GM06990 (cell line): ENCODE measurements around the gene DNAH3.

ENCODE experiments used
- DNase-seq: peaks from one replicate; pipeline ENCODE4 v3.0.0-alpha.2; 2011; ENCODE audit not compliant: insufficient read length; ENCODE audit errors: extremely low read depth
- H3K27me3 ChIP-seq: replicated peaks from 2 replicates; pipeline ENCODE4 v1.6.0; 2011; ENCODE audit warnings: low read length; ENCODE audit not compliant: control insufficient read depth, insufficient read depth
- H3K36me3 ChIP-seq: 2 replicates; pipeline ENCODE4 v1.5.1; 2011; ENCODE audit warnings: low read length; ENCODE audit not compliant: control insufficient read depth, insufficient read depth
- H3K4me3 ChIP-seq: replicated peaks from 2 replicates; pipeline ENCODE4 v1.5.1; 2011; ENCODE audit warnings: low read depth, mild to moderate bottlenecking, control low read depth, low read length
- CTCF ChIP-seq: IDR thresholded peaks from 2 replicates; pipeline ENCODE4 v1.5.1; 2011; ENCODE audit warnings: low read length, control low read depth, mild to moderate bottlenecking, inconsistent platforms; ENCODE audit not compliant: insufficient read depth, poor library complexity, severe bottlenecking

The DNAH3 gene

GRCh38 chr16:21192991-21193390 lies 42.3 kb upstream of the DNAH3 start:
- no peaks in the 10 kb centered on the region for H3K36me3 ChIP-seq
- no peak for TF ChIP-seq CTCF
- no peak for DNase-seq
- no peaks in the 10 kb centered on the region for H3K27me3 ChIP-seq
- H3K4me3 ChIP-seq, result no peak overlapping the region

- TF ChIP-seq CTCF, result no peak
- Histone ChIP-seq H3K27me3 (no peaks in the 10 kb centered on the region), H3K36me3 (no peaks in the 10 kb centered on the region), H3K4me3 (no peak overlapping the region)
- DNase-seq, result no peak
Observed at GRCh38 chr16:21190599-21190998, 40.0 kb upstream of the DNAH3 start.

GRCh38 chr16:21190013-21190412 lies 39.4 kb upstream of the DNAH3 start:
- DNase-seq, result no peak
- Histone ChIP-seq H3K4me3 (no peak overlapping the region), H3K27me3 (no peaks in the 10 kb centered on the region), H3K36me3 (no peaks in the 10 kb centered on the region)
- no peak for TF ChIP-seq CTCF

GRCh38 chr16:21189311-21189710 lies 38.7 kb upstream of the DNAH3 start:
- no peak for DNase-seq
- Histone ChIP-seq H3K36me3 (no peaks in the 10 kb centered on the region), H3K4me3 (no peak overlapping the region), H3K27me3 (no peaks in the 10 kb centered on the region)
- no peak for TF ChIP-seq CTCF

GRCh38 chr16:21186326-21186691 lies 35.7 kb upstream of the DNAH3 start:
- TF ChIP-seq CTCF, result no peak
- Histone ChIP-seq H3K36me3 (peaks cover 2% of the 10 kb centered on the region), H3K4me3 (no peak overlapping the region), H3K27me3 (no peaks in the 10 kb centered on the region)
- no peak for DNase-seq

- TF ChIP-seq CTCF, result no peak
Observed at GRCh38 chr16:21185659-21186325, 35.1 kb upstream of the DNAH3 start.

More at GRCh38 chr16:21185659-21186325, 35.1 kb upstream of the DNAH3 start:
- Histone ChIP-seq H3K4me3 (no peak overlapping the region), H3K27me3 (no peaks in the 10 kb centered on the region), H3K36me3 (peaks cover 5% of the 10 kb centered on the region)
- no peak for DNase-seq
